GM23338 (cell line): ENCODE results near the gene PALS2. TPM values are rescaled to one million over a fixed set of nuclear protein-coding genes. Genes with fewer than 3 reads are reported as not detected.

Experiments
- ATAC-seq: fragments of 200-7000 bp; cut with Tn5 transposase; 3 replicates; pipeline ENCODE4 v1.9.1; 2020
- DNase-seq: peaks from one replicate; pipeline ENCODE4 v3.0.0-alpha.2; 2015; ENCODE audit warnings: low spot score
- H2AFZ ChIP-seq: fragments of 200-600 bp; sonication (generic); 2 replicates; pipeline ENCODE4 v1.8.0; 2016; ENCODE audit warnings: antibody characterized with exemption, mild to moderate bottlenecking, moderate library complexity
- H3F3A ChIP-seq: fragments of 200-600 bp; sonication (generic); replicated peaks from 2 replicates; pipeline ENCODE4 v1.8.0; 2017; ENCODE audit warnings: antibody characterized with exemption, mixed run types, low read depth
- H3K27ac ChIP-seq: fragments of 200-600 bp; sonication (generic); 2 replicates; pipeline ENCODE4 v1.6.1; 2016; ENCODE audit warnings: low read depth
- H3K27me3 ChIP-seq: fragments of 200-600 bp; sonication (generic); 2 replicates; pipeline ENCODE4 v1.8.0; 2016; ENCODE audit warnings: mild to moderate bottlenecking, mixed run types, moderate library complexity; ENCODE audit not compliant: insufficient read depth
- H3K36me3 ChIP-seq: fragments of 200-600 bp; sonication (generic); 2 replicates; pipeline ENCODE4 v1.8.0; 2016; ENCODE audit warnings: mild to moderate bottlenecking; ENCODE audit not compliant: insufficient read depth
- H3K4me1 ChIP-seq: fragments of 200-600 bp; sonication (generic); 2 replicates; pipeline ENCODE4 v1.8.0; 2016; ENCODE audit warnings: mild to moderate bottlenecking, moderate library complexity; ENCODE audit not compliant: insufficient read depth
- H3K4me2 ChIP-seq: fragments of 200-600 bp; sonication (generic); 2 replicates; pipeline ENCODE4 v1.7.1; 2017; ENCODE audit warnings: mixed run types
- H3K4me3 ChIP-seq: fragments of 200-600 bp; sonication (generic); 2 replicates; pipeline ENCODE4 v1.6.1; 2016; ENCODE audit warnings: mixed run types
- H3K79me2 ChIP-seq: fragments of 200-600 bp; sonication (generic); replicated peaks from 2 replicates; pipeline ENCODE4 v1.8.0; 2017; ENCODE audit warnings: mild to moderate bottlenecking; ENCODE audit not compliant: insufficient read depth
- H3K9me2 ChIP-seq: fragments of 200-600 bp; sonication (generic); 2 replicates; pipeline ENCODE4 v1.8.0; 2017; ENCODE audit not compliant: insufficient read depth
- H4K20me1 ChIP-seq: fragments of 200-600 bp; sonication (generic); replicated peaks from 2 replicates; pipeline ENCODE4 v1.8.0; 2017; ENCODE audit warnings: mild to moderate bottlenecking; ENCODE audit not compliant: insufficient read depth
- H3K27ac Mint-ChIP-seq: 2 replicates; pipeline ENCODE4 v1.8.0; 2020; ENCODE audit warnings: inconsistent platforms, mild to moderate bottlenecking, moderate library complexity, mixed read lengths
- H3K27me3 Mint-ChIP-seq: 3 replicates; pipeline ENCODE4 v1.8.0; 2022; ENCODE audit warnings: low read depth, mild to moderate bottlenecking, moderate library complexity, mixed read lengths, inconsistent platforms; ENCODE audit not compliant: insufficient read depth, poor library complexity
- H3K36me3 Mint-ChIP-seq: 3 replicates; pipeline ENCODE4 v1.8.0; 2021; ENCODE audit warnings: low read depth, mild to moderate bottlenecking, inconsistent platforms, moderate library complexity, mixed read lengths
- H3K4me1 Mint-ChIP-seq: 3 replicates; pipeline ENCODE4 v1.8.0; 2020; ENCODE audit warnings: mild to moderate bottlenecking, inconsistent platforms, mixed read lengths
- H3K4me3 Mint-ChIP-seq: 3 replicates; pipeline ENCODE4 v1.8.0; 2021; ENCODE audit warnings: moderate library complexity, mild to moderate bottlenecking, inconsistent platforms, mixed read lengths
- H3K9me3 Mint-ChIP-seq: 3 replicates; pipeline ENCODE4 v1.8.0; 2020; ENCODE audit warnings: moderate library complexity, mild to moderate bottlenecking, inconsistent platforms, mixed read lengths
- JUNB ChIP-seq: IDR thresholded peaks from one replicate; pipeline ENCODE4 v1.6.1; 2016; ENCODE audit warnings: antibody characterized with exemption; ENCODE audit not compliant: unreplicated experiment
- polyA plus RNA-seq: library from polyadenylated mRNA; unstranded; fragments of >200 nt; fragmentation: Nextera tagmentation; extraction: Ambion mirVana; gene quantifications from 2 replicates; pipeline ENCODE4 v1.2.1, GENCODE V29; 2016
- total RNA-seq: library from RNA; depleted of rRNA; stranded (reverse); fragments of >200 nt; shearing (Covaris generic); gene quantifications from 2 replicates; pipeline ENCODE4 v1.2.3, GENCODE V29; 2014
- TF ChIP-seq, protein P1 (sequence below): fragments of 250-450 bp; sonication (Bioruptor Pico); IDR thresholded peaks from 2 replicates; pipeline ENCODE4 v1.5.0; 2020; ENCODE audit warnings: mild to moderate bottlenecking, moderate library complexity
- TF ChIP-seq, protein P2 (sequence below): IDR thresholded peaks from 2 replicates; pipeline ENCODE4 v1.6.1; 2016; ENCODE audit warnings: antibody characterized with exemption
- TF ChIP-seq, protein P3 (sequence below): IDR thresholded peaks from one replicate; pipeline ENCODE4 v1.6.1; 2018; ENCODE audit warnings: antibody characterized with exemption; ENCODE audit not compliant: unreplicated experiment

Gene PALS2
- total and polyA plus RNA-seq, 2 experiments from 2014 or later, result 51.8 to 115 TPM

DNA sequence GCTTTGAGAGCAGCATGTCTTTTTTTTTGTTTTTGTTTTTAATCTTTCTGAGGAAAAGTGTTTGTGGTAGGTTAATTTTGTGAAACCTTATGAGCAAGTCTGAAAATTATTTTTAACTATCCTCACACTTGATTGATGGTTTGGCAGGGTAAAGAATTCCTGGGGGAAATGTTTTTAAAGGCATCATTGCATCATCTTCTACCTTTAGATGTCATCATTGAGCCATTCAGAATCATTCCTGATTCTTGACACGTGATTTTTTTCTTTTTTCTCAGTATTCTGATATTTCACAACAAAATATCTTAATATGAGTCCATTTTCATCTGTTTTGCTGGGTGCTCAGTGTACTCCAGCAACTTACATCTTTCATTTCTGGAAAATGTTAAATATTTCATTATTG lies 28.3 kb downstream of the PALS2 start (continued):
- TF ChIP-seq, protein P1, sequence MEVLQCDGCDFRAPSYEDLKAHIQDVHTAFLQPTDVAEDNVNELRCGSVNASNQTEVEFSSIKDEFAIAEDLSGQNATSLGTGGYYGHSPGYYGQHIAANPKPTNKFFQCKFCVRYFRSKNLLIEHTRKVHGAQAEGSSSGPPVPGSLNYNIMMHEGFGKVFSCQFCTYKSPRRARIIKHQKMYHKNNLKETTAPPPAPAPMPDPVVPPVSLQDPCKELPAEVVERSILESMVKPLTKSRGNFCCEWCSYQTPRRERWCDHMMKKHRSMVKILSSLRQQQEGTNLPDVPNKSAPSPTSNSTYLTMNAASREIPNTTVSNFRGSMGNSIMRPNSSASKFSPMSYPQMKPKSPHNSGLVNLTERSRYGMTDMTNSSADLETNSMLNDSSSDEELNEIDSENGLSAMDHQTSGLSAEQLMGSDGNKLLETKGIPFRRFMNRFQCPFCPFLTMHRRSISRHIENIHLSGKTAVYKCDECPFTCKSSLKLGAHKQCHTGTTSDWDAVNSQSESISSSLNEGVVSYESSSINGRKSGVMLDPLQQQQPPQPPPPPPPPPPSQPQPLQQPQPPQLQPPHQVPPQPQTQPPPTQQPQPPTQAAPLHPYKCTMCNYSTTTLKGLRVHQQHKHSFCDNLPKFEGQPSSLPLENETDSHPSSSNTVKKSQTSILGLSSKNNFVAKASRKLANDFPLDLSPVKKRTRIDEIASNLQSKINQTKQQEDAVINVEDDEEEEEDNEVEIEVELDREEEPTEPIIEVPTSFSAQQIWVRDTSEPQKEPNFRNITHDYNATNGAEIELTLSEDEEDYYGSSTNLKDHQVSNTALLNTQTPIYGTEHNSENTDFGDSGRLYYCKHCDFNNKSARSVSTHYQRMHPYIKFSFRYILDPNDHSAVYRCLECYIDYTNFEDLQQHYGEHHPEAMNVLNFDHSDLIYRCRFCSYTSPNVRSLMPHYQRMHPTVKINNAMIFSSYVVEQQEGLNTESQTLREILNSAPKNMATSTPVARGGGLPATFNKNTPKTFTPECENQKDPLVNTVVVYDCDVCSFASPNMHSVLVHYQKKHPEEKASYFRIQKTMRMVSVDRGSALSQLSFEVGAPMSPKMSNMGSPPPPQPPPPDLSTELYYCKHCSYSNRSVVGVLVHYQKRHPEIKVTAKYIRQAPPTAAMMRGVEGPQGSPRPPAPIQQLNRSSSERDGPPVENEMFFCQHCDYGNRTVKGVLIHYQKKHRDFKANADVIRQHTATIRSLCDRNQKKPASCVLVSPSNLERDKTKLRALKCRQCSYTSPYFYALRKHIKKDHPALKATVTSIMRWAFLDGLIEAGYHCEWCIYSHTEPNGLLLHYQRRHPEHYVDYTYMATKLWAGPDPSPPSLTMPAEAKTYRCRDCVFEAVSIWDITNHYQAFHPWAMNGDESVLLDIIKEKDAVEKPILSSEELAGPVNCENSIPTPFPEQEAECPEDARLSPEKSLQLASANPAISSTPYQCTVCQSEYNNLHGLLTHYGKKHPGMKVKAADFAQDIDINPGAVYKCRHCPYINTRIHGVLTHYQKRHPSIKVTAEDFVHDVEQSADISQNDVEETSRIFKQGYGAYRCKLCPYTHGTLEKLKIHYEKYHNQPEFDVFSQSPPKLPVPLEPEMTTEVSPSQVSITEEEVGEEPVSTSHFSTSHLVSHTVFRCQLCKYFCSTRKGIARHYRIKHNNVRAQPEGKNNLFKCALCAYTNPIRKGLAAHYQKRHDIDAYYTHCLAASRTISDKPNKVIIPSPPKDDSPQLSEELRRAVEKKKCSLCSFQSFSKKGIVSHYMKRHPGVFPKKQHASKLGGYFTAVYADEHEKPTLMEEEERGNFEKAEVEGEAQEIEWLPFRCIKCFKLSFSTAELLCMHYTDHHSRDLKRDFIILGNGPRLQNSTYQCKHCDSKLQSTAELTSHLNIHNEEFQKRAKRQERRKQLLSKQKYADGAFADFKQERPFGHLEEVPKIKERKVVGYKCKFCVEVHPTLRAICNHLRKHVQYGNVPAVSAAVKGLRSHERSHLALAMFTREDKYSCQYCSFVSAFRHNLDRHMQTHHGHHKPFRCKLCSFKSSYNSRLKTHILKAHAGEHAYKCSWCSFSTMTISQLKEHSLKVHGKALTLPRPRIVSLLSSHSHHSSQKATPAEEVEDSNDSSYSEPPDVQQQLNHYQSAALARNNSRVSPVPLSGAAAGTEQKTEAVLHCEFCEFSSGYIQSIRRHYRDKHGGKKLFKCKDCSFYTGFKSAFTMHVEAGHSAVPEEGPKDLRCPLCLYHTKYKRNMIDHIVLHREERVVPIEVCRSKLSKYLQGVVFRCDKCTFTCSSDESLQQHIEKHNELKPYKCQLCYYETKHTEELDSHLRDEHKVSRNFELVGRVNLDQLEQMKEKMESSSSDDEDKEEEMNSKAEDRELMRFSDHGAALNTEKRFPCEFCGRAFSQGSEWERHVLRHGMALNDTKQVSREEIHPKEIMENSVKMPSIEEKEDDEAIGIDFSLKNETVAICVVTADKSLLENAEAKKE (CRISPR knock-in tag), result no peak
- TF ChIP-seq, protein P2, sequence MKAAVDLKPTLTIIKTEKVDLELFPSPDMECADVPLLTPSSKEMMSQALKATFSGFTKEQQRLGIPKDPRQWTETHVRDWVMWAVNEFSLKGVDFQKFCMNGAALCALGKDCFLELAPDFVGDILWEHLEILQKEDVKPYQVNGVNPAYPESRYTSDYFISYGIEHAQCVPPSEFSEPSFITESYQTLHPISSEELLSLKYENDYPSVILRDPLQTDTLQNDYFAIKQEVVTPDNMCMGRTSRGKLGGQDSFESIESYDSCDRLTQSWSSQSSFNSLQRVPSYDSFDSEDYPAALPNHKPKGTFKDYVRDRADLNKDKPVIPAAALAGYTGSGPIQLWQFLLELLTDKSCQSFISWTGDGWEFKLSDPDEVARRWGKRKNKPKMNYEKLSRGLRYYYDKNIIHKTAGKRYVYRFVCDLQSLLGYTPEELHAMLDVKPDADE, result no peak
- TF ChIP-seq JUNB, result no peak

DNA sequence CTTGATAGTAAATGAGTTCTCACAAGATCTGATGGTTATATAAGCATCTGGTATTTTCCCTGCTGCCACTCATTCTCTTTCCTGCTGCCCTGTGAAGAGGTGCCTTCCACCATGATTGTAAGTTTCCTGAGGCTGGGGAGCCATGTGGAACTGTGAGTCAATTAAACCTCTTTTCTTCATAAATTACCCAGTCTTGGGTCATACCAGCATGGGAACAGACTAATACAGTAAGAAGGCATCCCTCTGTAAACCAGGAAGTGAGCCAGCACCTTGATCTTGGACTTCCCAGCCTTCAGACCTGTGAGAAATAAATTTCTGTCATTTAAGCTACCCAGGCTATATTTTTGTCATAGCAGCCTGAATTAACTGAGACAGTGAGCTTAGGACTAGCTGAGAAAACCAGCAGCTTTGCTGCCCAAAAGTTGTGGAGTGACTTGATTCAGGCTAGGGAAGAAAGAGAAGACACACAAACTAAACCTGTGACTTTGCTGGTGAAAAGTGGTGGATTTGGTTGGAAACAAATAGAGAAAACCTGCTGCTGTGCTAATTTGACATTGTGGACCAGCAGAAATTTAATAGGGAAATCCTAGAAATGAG lies 29.7 kb downstream of the PALS2 start:
- DNase-seq (no peak), ATAC-seq (no peak)
- no peak overlapping the region for H3K27ac ChIP-seq
- peaks cover 100% of the 10 kb centered on the region for H3K79me2 ChIP-seq
- H3K36me3 ChIP-seq, result no peaks in the 10 kb centered on the region
- H2AFZ ChIP-seq, result no peak overlapping the region
- TF ChIP-seq, protein P3, sequence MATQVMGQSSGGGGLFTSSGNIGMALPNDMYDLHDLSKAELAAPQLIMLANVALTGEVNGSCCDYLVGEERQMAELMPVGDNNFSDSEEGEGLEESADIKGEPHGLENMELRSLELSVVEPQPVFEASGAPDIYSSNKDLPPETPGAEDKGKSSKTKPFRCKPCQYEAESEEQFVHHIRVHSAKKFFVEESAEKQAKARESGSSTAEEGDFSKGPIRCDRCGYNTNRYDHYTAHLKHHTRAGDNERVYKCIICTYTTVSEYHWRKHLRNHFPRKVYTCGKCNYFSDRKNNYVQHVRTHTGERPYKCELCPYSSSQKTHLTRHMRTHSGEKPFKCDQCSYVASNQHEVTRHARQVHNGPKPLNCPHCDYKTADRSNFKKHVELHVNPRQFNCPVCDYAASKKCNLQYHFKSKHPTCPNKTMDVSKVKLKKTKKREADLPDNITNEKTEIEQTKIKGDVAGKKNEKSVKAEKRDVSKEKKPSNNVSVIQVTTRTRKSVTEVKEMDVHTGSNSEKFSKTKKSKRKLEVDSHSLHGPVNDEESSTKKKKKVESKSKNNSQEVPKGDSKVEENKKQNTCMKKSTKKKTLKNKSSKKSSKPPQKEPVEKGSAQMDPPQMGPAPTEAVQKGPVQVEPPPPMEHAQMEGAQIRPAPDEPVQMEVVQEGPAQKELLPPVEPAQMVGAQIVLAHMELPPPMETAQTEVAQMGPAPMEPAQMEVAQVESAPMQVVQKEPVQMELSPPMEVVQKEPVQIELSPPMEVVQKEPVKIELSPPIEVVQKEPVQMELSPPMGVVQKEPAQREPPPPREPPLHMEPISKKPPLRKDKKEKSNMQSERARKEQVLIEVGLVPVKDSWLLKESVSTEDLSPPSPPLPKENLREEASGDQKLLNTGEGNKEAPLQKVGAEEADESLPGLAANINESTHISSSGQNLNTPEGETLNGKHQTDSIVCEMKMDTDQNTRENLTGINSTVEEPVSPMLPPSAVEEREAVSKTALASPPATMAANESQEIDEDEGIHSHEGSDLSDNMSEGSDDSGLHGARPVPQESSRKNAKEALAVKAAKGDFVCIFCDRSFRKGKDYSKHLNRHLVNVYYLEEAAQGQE, result no peak
- TF ChIP-seq, protein P2, result no peak
- peaks cover 21% of the 10 kb centered on the region for H3K4me1 ChIP-seq
- no peak overlapping the region for H3K4me3 Mint-ChIP-seq
- H3K4me1 Mint-ChIP-seq, result peaks cover 33% of the 10 kb centered on the region
- peaks cover 21% of the 10 kb centered on the region for H3K36me3 Mint-ChIP-seq
- H3K27ac Mint-ChIP-seq, result peak overlapping the region; percentile 53; the same call in 1 of the 2 replicates
- no peaks in the 10 kb centered on the region for H3F3A ChIP-seq
- no peak overlapping the region for H3K4me2 ChIP-seq
- no peak overlapping the region for H3K4me3 ChIP-seq
- H3K9me3 Mint-ChIP-seq, result peaks cover 10% of the 10 kb centered on the region
- peaks cover 2% of the 10 kb centered on the region for H3K27me3 Mint-ChIP-seq
- no peaks in the 10 kb centered on the region for H3K9me2 ChIP-seq
- H4K20me1 ChIP-seq, result peaks cover 12% of the 10 kb centered on the region
- no peaks in the 10 kb centered on the region for H3K27me3 ChIP-seq
